Fibroblast of lung (primary cell): ENCODE results near the gene ABCC8. TPM values are rescaled to one million over a fixed set of nuclear protein-coding genes. Genes with fewer than 3 reads are reported as not detected.
"Not testable (repeated sequence)": the region's sequence is repeated elsewhere in the genome, so short reads cannot be mapped to it uniquely, and the experiment has no call there.

Source experiments
- DNase-seq, 2 donors: peaks; one replicate each; pipeline versions ENCODE4 v3.0.0 to v3.0.0-alpha.2; 2010; ENCODE audit warnings: low read depth in 2 of 2
- H2AFZ ChIP-seq: 2 replicates; pipeline ENCODE4 v1.5.1; 2012; ENCODE audit warnings: low read length, control low read depth, inconsistent platforms
- H3K27ac ChIP-seq: 2 replicates; pipeline ENCODE4 v1.5.1; 2011; ENCODE audit warnings: low read length, control low read depth; ENCODE audit not compliant: insufficient read depth
- H3K27me3 ChIP-seq: 2 replicates; pipeline ENCODE4 v1.5.1; 2011; ENCODE audit warnings: mild to moderate bottlenecking, low read length; ENCODE audit not compliant: control insufficient read depth, insufficient read depth
- H3K36me3 ChIP-seq: 2 replicates; pipeline ENCODE4 v1.5.1; 2011; ENCODE audit warnings: low read length; ENCODE audit not compliant: control insufficient read depth, insufficient read depth
- H3K4me1 ChIP-seq: 2 replicates; pipeline ENCODE4 v1.5.1; 2011; ENCODE audit warnings: low read length; ENCODE audit not compliant: control insufficient read depth, insufficient read depth; ENCODE audit errors: extremely low read depth
- H3K4me2 ChIP-seq: 2 replicates; pipeline ENCODE4 v1.5.1; 2011; ENCODE audit warnings: low read length, control low read depth; ENCODE audit not compliant: insufficient read depth; ENCODE audit errors: extremely low read depth
- H3K4me3 ChIP-seq, 4 experiments: fragments of 200-600 bp in 1 of 4; sonication (generic) in 1 of 4; replicated peaks in 1 of 4; 2 replicates each; pipeline ENCODE4 v1.5.1; 2011 to 2016; ENCODE audit warnings: low read length in 4 of 4, low read depth in 3 of 4, mild to moderate bottlenecking in 3 of 4, control low read depth in 2 of 4, inconsistent platforms in 1 of 4, mixed read lengths in 1 of 4; ENCODE audit not compliant: insufficient read depth in 1 of 4; ENCODE audit errors: control extremely low read depth in 1 of 4
- H3K79me2 ChIP-seq: 2 replicates; pipeline ENCODE4 v1.5.1; 2012; ENCODE audit warnings: mild to moderate bottlenecking, low read length, inconsistent platforms; ENCODE audit not compliant: control insufficient read depth, insufficient read depth
- H3K9ac ChIP-seq: 2 replicates; pipeline ENCODE4 v1.5.1; 2011; ENCODE audit warnings: mild to moderate bottlenecking, low read length, control low read depth; ENCODE audit not compliant: insufficient read depth
- H3K9me3 ChIP-seq: 2 replicates; pipeline ENCODE4 v1.5.1; 2012; ENCODE audit warnings: low read depth, low read length; ENCODE audit not compliant: control insufficient read depth, insufficient read depth
- H4K20me1 ChIP-seq: 2 replicates; pipeline ENCODE4 v1.5.1; 2011; ENCODE audit warnings: low read length; ENCODE audit not compliant: control insufficient read depth, insufficient read depth; ENCODE audit errors: extremely low read depth
- CTCF ChIP-seq, 2 donors: IDR thresholded peaks in 1 of 2; conservative IDR thresholded peaks in 1 of 2; 1 replicate in 1 of 2; 2 replicates in 1 of 2; pipeline ENCODE4 v1.5.1; 2011 to 2012; ENCODE audit warnings: low read length in 2 of 2, control low read depth in 1 of 2, inconsistent platforms in 1 of 2, low read depth in 1 of 2, mild to moderate bottlenecking in 1 of 2
- EZH2 ChIP-seq: IDR thresholded peaks from 2 replicates; pipeline ENCODE4 v1.5.1; 2012; ENCODE audit warnings: low read length, control low read depth, mild to moderate bottlenecking; ENCODE audit errors: missing control alignments
- polyA plus RNA-seq, 2 donors: library from polyadenylated mRNA; depleted of rRNA in 1 of 2; stranded (reverse) in 1 of 2; unstranded in 1 of 2; fragments of >200 nt; gene quantifications; 2 replicates each; pipeline ENCODE4 v1.2.1, GENCODE V29; 2011 to 2012; ENCODE audit warnings: missing spikeins in 1 of 2
- total RNA-seq: library from RNA; depleted of rRNA; stranded (reverse); fragments of >200 nt; gene quantifications from 2 replicates; pipeline ENCODE4 v1.2.1, GENCODE V29; 2014

The ABCC8 gene
- total and polyA plus RNA-seq, 2 donors (not counting 1 experiment from before 2014, with no cell fraction given) = not detected

GRCh38 chr11:17428261-17428660 is 48.4 kb downstream of the ABCC8 start:
- no peaks in the 10 kb centered on the region for H4K20me1 ChIP-seq
- H3K4me3 ChIP-seq = no peak overlapping the region
- no peak overlapping the region for H2AFZ ChIP-seq
- no peak overlapping the region for H3K27ac ChIP-seq
- no peak overlapping the region for H3K4me2 ChIP-seq
- no peaks in the 10 kb centered on the region for H3K27me3 ChIP-seq
- H3K36me3 ChIP-seq = no peaks in the 10 kb centered on the region
- no peaks in the 10 kb centered on the region for H3K79me2 ChIP-seq
- DNase-seq = no peak
- no peak for TF ChIP-seq CTCF (conservative IDR thresholded peaks at IDR 0.05 in 1 of 2, IDR thresholded peaks at IDR 0.05 in 1 of 2; ENCODE audit: low read depth in 1 of 2, low read length in 2 of 2)
- TF ChIP-seq EZH2 = no peak
- H3K9me3 ChIP-seq = no peaks in the 10 kb centered on the region
- no peak overlapping the region for H3K9ac ChIP-seq
- no peaks in the 10 kb centered on the region for H3K4me1 ChIP-seq

GRCh38 chr11:17426233-17426632 is 50.4 kb downstream of the ABCC8 start:
- H2AFZ ChIP-seq, H3K27me3 ChIP-seq, H3K4me3 ChIP-seq, H4K20me1 ChIP-seq, H3K9me3 ChIP-seq, DNase-seq, H3K9ac ChIP-seq, H3K27ac ChIP-seq, H3K4me1 ChIP-seq, H3K4me2 ChIP-seq, H3K79me2 ChIP-seq, H3K36me3 ChIP-seq: not testable (repeated sequence)

- TF ChIP-seq EZH2 (no peak), CTCF (conservative IDR thresholded peaks at IDR 0.05 in 1 of 2, IDR thresholded peaks at IDR 0.05 in 1 of 2; ENCODE audit: low read depth in 1 of 2, low read length in 2 of 2) (no peak)
- Histone ChIP-seq H3K4me2 (no peak overlapping the region), H3K27ac (no peak overlapping the region), H3K79me2 (no peaks in the 10 kb centered on the region), H3K36me3 (no peaks in the 10 kb centered on the region), H3K9me3 (no peaks in the 10 kb centered on the region), H2AFZ (no peak overlapping the region), H3K27me3 (no peaks in the 10 kb centered on the region), H4K20me1 (no peaks in the 10 kb centered on the region), H3K4me1 (no peaks in the 10 kb centered on the region), H3K9ac (no peak overlapping the region), H3K4me3 (no peak overlapping the region)
- DNase-seq = no peak
Observed at GRCh38 chr11:17423533-17424310, 52.9 kb downstream of the ABCC8 start.
